NCI-H1694 (cell line): ENCODE results near the gene C3.
"Not testable (repeated sequence)": the region's sequence is repeated elsewhere in the genome, so short reads cannot be mapped to it uniquely, and the experiment has no call there.

ENCODE experiments used
- DNase-seq: peaks from one replicate; lab custom pipeline; 2025; lab: John Stamatoyannopoulos, UW

Gene C3

DNA sequence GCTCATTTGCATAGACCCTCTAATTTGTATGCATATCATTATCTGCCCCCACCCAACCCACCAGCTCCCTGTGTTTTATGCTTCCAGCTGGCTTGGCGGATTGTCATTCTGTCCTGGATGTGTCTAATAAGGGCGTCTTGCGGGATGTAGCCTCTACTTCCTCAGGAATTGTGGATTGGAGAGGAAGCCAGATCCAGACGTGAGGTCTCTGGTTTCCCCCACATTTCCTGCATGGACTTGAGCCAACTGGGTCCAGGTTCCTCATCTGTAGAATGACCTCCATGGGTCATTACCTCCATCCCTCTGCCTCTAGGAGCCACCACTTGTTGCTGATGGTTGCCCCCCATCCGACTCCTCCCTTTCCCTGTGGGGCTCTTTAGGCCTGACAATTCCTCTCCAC lies 57.7 kb downstream of the C3 start:
- no peak for DNase-seq

DNA sequence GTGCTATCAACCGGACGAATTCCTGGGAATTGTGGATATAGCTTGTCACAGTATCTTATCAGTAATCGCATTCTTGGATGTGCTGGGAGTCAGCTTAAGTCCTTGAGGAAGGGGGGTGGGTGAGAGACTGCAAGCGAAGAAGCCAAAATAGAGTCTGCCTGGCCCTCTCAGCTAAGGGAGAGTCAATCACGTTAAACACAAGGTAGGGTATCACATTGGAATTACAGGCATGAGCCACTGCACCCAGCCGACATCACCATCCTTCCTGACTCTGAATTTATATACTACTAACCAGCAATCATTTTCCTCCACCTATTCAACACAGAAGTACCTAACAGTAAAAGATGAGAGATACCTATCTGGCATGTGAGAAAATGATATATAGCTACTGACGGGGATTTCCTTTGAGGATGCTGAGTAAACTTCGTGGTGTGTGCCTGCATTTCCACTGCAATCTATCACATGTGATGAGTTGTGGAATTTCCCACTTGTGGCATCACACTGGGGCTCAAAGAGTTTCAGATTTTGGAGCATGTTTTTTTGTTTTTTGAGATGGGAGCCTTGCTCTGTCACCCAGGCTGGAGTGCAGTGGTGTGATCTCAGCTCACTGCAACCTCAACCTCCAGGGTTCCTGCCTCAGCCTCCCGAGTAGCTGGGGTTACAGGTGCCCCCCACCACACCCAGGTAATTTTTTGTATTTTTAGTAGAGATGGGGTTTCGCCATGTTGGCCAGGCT lies 58.8 kb downstream of the C3 start:
- DNase-seq: not testable (repeated sequence)

DNA sequence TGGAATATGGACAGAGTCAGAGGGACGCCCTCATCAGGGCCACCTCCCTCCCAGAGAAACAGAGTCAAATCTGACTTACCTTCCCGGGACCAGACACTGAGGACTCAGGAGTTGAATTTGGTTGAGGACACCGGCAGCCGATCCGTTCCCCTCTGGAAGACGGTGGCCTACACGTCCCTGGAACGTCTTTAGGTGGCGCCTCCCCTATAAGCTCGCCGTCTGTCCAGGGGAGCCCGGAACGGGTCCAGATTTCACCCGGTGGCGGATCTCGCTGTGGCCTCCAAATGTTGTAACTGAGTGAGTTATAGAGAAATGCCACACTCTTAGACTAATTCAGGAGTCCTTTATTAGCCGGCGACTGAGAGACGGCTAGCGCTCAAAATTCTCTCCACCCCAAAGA lies 59.5 kb downstream of the C3 start:
- no peak for DNase-seq

DNA sequence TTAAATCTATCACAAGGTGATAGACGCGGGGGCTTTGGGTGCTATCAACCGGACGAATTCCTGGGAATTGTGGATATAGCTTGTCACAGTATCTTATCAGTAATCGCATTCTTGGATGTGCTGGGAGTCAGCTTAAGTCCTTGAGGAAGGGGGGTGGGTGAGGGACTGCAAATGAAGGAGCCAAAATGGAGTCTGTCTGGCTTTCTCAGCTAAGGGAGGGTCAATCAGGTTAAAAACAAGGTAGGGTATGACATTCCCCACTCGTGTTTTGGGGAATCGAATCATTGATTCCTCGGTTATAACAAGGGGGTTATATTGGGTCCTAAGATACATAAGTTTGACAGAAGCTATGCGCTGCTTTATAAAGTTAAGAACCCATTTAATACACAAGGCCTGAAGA lies 64.1 kb downstream of the C3 start:
- not testable (repeated sequence) for DNase-seq

DNA sequence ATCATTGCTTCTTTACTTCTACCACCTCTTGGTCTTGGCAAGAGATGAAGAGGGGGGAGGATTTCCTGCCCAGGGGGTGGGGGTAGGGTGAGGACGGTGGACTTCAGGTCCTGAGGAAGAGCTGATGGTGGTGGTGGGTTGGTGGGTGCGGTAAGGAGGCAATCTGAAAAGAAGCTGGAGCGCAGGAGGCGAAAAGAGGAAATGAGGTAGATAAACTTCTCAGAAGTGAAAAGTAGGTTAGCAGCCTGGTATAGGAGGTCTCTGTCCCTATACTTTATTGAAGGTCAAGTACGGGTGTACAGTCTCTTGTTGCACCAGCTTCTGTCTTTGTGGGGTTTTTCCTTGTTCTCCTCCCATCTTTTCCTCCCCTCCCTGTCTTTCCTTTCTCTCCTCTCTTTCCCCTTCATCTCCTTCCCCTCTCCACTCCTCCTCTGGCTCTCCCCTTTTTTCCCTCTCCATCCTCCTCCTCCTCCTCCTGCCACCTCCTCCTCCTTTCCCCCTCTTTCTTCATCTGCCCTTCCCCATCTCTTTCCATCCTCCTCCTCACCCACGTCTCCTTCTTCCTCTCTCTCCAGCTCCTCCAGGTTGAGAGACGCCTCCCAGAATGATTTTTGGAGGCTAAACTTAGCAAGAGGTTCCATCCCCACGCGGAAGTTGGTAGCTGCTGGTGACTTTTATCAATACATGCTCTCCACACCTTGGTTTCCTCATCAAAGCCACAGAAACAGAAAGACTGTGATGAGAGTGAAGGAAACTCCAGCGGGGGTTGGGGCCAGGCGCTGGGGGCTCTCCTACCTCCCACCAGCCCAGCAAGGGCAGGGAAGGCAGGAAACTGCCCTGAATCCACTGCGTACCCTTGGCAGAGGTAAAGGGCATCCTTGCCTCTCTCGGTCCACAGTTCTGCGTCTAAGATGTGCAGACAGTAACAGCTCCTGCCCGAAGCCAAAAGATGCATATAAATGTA lies 65.8 kb downstream of the C3 start:
- DNase-seq: no peak

DNA sequence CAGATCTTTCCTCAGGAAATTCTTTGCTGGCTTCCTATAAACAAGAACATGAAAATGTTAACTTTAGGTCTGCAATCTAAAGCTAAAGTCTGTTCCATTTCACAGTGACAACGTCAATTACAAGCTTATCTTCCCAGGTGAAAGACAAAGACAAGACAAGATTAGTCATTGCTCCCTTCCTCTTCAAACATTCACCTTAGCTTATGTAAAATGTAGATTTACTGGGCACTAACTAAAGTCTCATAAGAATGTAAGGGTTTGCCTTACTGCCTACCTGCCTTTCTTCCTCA lies 67.7 kb downstream of the C3 start:
- no peak for DNase-seq

DNA sequence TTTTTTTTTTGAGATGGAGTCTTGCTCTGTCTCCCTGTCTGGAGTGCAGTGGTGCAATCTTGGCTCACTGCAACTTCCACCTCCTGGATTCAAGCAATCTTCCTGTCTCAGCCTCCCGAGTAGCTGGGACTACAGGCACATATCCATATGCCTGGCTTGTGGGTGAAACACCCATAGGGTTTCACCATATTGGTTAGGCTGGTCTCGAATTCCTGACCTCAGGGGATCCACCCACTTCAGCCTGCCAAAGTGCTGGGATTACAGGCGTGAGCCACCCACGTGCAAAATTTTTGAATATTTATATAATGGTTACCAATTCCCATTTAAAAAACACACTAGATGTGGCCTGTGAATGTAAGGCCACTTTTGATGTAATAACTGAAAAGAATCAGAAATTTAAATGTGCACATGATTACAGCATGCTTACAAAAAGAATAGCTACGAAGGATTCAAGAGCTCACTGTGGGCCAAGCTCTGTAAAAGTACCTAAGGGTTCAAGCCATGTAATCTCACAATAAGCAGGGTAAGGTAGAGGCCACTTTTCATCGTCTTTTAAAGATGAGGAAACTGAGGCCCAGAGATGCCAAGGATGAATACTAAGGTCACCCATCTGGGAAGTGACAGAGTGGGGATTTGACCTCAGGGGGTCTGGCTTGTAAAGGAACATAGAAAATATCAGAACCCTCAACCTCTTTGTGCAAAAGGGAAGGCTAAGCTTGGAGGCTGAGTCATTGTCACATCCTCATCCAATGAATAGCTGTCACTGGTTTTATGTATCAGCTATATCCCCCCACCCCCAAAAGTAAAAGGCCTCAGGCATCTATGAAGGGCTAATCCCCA lies 68.3 kb downstream of the C3 start:
- DNase-seq: no peak

DNA sequence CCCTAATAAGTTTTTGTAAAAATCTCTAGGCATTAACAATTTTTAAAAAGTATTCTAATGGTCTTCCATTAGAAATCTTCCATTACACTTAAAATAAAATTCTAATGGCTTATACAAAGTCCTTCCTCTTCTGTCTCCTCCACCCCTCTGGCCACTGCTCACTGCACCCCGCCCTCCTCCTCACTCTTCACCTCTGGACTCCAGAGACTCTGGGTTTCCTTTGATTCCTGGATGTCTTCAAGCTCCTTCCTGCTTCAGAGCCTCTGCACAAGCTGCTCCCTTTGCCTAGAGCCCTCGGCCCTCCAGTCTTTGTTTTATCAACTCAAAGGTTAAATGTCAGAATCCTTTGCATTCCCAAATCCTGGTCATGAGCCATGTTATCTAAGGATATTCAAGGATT lies 71.3 kb downstream of the C3 start:
- no peak for DNase-seq

DNA sequence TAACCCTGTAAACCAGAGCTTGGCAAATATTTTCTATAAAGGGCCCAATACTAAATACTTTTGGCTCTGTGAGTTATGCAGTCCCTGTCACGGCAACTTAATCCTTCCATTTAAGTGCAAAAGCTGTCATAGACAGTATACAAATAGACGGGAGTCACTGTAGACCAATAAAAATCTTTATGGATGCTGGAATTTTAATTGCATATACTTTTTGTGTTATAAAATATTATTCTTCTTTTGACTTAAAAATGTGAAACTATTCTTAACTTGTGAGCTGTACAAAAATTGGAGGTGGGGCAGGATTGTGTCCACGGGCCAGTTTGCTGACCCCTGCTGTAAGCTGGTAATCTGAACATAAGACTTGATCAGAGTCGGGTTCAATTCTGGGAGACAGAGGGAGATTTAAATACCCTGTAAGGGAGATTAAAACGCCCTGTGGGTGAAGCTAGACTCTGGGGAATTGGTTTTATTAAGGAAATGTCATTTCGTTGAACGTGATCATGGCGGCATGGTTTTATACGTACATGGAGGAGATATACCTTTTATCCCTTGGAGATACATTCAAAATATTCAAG lies 72.2 kb downstream of the C3 start:
- DNase-seq: no peak

DNA sequence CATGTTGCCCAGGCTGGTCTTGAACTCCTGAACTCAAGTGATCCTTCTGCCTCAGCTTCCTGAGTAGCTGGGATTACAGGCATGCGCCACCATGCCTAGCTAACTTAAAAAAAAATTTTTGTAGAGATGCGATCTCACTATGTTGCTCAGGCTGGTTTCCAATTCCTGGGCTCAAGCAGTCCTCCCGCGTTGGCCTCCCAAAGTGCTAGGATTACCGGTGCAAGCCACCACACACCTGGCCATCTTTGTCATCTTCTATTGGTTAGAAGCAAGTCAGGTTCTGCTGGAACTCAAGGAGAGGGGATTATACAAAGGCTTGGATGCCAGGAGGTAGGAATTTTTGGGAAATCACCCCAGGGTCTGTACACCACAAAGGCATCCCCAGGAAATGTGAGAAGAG lies 75.7 kb downstream of the C3 start:
- no peak for DNase-seq

DNA sequence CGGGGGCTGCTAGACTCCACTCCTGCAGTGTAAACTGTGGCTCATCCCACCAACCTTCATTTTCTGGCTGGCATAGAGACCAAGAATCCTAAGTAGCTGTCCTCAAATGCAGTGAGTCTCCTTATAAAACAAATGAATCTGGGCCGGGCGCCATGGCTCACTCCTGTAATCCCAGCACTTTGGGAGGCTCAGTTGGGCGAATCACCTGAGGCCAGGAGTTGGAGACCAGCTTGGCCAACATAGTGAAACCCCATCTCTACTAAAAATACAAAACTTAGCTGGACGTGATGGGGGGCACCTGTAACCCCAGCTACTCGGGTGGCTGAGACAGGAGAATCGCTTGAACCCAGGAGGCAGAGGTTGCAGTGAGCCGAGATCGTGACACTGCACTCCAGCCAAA lies 80.1 kb downstream of the C3 start:
- DNase-seq: not testable (repeated sequence)

DNA sequence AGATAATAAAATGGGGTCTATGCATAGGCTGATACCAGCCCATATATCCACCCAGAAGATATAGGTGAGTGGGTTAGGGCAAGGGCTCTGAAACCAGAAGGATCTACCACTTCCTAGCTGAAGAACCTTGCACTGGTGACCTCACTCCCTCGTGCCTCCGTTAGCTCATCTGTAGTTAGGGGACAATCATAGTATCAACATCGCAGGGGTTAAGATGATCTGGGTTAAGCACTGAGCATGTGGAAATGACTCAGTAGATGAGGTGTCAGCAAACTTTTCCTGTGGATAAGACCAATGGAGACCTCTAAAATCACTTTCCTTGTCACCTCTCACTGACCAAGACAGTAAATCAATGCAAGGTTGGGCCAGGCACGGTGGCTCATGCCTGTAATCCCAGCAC lies 81.0 kb downstream of the C3 start:
- DNase-seq: no peak

DNA sequence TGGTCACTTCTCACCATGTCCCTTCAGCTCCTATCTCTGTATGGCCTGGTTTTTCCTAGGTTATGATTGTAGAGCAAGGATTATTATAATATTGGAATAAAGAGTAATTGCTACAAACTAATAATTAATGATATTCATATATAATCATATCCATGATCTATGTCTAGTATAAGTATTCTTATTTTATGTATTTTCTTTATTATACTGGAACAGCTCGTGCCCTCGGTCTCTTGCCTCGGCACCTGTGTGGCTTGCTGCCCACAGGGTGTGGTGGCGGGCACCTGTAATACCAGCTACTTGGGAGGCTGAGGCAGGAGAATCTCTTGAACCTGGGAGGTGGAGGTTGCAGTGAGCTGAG lies 87.0 kb downstream of the C3 start:
- DNase-seq: not testable (repeated sequence)

DNA sequence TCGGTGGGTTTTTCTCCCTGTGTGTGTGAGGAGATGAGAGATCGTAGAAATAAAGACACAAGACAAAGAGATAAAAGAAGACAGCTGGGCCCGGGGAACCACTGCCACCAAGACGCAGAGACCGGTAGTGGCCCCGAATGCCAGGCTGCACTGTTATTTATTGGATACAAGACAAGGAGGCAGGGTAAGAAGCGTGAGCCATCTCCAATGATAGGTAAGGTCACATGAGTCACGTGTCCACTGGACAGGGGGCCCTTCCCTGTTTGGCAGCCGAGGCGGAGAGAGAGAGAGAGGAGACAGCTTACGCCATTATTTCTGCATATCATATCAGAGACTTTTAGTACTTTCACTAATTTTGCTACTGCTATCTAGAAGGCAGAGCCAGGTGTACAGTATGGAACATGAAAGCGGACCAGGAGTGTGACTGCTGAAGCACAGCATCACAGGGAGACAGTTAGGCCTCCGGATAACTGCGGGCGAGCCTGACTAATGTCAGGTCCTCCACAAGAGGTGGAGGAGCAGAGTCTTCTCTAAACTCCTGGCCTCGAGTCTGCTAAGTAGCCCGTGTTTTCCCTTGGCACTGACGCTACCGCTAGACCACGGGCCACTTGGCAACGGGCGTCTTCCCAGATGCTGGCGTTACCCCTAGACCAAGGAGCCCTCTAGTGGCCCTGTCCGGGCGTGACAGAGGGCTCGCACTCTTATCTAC lies 87.5 kb downstream of the C3 start:
- not testable (repeated sequence) for DNase-seq

DNA sequence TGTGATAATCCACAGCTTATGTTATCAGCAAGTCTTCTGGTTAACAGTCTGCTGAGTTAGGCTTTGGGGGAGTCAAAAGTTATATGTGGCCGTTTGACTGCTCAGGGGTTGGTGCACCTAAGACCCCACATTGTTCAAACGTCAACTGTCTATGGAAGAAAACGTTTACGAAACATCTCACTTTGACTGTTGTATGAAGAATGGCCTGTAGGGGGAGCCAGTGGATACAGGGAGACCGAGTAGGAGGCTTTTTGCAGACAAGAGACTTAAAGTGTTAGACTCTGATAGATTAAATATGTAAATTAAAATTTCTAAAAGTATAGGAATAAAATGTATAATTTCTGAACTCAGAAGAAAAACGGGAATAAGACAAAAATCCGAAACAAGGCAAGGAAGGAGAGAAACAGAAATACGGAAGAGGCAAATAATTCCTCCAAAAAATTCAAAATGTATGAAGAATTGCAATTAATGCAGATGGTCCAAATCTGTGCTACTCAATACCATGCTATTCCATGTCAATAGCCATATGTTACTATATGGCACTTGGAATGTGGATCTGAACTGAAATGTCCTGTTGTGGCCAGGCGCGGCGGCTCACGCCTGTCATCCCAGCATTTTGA lies 88.3 kb downstream of the C3 start:
- DNase-seq: peak; percentile 9
